T-helper 1 cell treated with Interleukin-12 subunit alpha and Interleukin-12 subunit beta and Interleukin-4 antibody, amounts not matched to agents 30 ng/mL and 1 ng/mL, for 36 hours (primary cell): ENCODE data around the gene CMPK1. TPM values are rescaled to one million over a fixed set of nuclear protein-coding genes. Genes with fewer than 3 reads are reported as not detected.
"Not testable (repeated sequence)": the region's sequence is repeated elsewhere in the genome, so short reads cannot be mapped to it uniquely, and the experiment has no call there.

Experiments
- intact Hi-C: fragments of 100-400 bp; cut with micrococcal nuclease; formaldehyde crosslinking; loops from one replicate; pipeline ENCODE4 v1.15.1; 2024
- total RNA-seq: library from RNA; stranded (reverse); gene quantifications from 2 replicates; pipeline ENCODE4 v1.2.3, GENCODE V29; 2022

The CMPK1 gene, protein sequence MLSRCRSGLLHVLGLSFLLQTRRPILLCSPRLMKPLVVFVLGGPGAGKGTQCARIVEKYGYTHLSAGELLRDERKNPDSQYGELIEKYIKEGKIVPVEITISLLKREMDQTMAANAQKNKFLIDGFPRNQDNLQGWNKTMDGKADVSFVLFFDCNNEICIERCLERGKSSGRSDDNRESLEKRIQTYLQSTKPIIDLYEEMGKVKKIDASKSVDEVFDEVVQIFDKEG
- 98.2 and 101 TPM in 2 replicates for total RNA-seq

DNA sequence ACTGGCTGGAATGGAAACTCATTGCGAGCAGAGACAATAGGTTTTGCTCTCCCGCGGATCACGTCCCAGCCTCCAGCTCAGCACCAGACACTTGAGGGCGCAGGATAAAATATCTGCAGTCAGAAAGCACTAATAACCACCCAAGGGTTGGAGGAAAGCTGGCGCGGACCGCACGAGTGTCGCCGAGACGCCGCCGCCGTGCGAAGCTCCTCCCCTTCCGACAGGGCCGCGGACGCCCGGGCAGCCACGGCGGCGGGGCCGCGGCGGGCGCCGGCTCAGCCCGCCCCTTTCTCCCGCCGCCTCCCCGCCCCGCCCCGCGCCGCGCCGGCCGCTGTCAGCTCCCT is at the start of gene CMPK1:
Gene CMPK1, plus strand, starts transcription at position 213 of the 344 bp plus-strand sequence. CDS start 156 bp downstream, outside the sequence.
- intact Hi-C loops: loop anchor here (1.0 to 5.0 kb wide), 2 partner anchors 141 to 614 kb away; partner anchors contain the start of genes EFCAB14 and PDZK1IP1

DNA sequence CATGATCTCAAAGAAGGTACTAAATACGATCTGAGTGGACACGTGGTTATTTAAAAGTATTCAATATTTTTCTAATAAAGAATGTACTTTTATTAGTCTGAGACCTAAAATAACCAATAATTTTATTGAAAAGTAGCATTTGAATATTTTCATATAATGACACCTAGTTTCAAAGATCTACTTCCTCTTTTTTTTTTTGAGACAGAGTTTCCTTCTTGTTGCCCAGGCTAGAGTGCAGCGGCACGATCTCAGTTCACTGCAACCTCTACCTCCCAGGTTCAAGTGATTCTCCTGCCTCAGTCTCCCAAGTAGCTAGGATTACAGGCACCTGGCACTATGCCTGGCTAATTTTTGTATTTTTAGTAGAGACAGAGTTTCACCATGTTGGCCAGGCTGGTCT is 45.5 kb upstream of the CMPK1 start:
- intact Hi-C loops: loop anchor here (2.0 kb wide), 1 partner anchor 1601 kb away; the partner anchor contains the start of gene GPBP1L1

- intact Hi-C loops: not testable (repeated sequence)
These were observed 38.7 kb upstream of the CMPK1 start for GRCh38 chr1:47294863-47295262.

GRCh38 chr1:47295579-47295978 is 38.0 kb upstream of the CMPK1 start:
- intact Hi-C loops: no loop called here

GRCh38 chr1:47298025-47298699 is 35.4 kb upstream of the CMPK1 start:
- intact Hi-C loops: no loop called here

DNA sequence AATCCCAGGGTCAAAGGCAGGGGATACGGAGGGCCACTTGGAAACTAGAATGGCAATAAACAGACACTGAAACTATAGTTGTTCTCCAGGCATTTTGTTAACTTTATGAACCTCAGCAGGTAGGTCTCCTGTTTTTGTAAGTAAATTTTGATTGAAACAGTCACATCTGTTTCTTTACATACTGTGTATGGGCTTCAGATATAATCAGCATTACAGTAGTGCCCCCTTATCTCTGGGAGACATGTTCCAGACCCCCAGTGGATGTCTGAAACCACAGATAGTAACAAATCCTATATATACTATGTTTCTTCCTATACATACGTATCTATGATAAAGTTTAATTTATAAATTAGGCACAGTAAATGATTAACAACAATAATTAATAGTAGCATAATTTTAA is 31.1 kb upstream of the CMPK1 start:
- intact Hi-C loops: no loop called here

GRCh38 chr1:47309427-47309826 is 24.2 kb upstream of the CMPK1 start:
- intact Hi-C loops: no loop called here

- intact Hi-C loops: loop anchor here (1.0 to 5.0 kb wide), 9 partner anchors 20 to 1822 kb away; partner anchors contain the start of genes EFCAB14, GPBP1L1, NSUN4 and TESK2
These were observed 19.5 kb upstream of the CMPK1 start, which contains the start of gene STIL for GRCh38 chr1:47313915-47314664. Gene STIL (minus strand): TSS chr1:47314147. CDS start chr1:47310319, 3,828 bp downstream.

GRCh38 chr1:47317841-47318240 is 15.7 kb upstream of the CMPK1 start:
- intact Hi-C loops: no loop called here

GRCh38 chr1:47319968-47320367 is 13.6 kb upstream of the CMPK1 start:
- intact Hi-C loops: not testable (repeated sequence)

DNA sequence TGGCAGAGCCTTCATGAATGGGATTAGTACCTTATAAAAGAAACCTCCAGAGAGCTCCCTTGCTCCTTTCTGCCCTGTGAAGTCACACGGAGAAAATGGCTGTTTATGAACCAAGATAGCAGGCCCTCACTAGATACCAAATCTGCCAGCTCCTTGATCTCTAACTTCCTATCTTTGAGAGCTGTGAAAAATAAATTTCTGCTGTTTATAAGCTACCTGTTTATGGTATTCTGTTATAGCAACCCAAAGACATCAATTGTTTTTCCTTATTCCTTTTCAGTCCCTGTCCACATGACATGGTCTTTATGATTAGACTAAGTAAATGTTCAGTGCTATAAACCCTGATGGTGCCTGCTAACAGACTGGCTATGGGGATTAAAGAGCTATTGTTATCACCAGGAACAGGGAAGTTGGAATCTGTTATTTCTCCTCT is 10.0 kb upstream of the CMPK1 start:
- intact Hi-C loops: no loop called here

DNA sequence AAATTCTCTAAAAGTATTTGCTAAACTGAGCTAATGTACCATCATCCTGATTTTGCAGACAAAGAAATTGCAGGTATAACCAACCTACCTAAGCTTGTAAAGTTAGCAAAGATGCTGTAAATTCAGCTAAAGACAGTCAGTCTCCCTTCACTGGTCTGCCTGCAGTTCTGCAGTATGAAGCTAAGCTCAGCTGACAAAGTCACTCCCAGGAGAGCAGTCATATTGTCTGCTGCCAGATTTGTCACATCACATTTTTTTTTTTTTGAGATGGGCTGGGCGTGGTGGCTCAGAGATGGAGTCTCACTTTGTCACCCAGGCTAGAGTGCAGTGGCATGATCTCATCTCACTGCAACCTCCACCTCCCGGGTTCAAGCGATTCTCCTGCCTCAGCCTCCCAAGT is 8.9 kb upstream of the CMPK1 start:
- intact Hi-C loops: no loop called here

DNA sequence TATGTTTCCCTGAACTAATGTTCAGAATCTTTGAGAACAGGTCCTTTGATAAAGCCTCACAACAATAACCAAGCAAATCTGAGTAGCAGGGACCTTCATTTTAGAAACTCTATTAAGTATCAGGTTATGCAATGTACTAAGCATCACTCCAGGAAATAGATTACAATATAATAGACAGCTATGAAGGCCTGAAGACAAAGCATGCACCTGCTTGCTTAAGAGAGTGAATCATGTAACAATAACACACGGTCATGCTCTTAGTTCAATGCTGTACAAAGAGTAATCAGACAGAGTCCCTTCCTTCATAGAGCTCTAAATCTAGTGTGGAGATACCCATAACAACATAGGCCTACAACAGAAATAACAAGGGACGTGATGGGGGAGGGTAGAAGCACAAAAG is 8.1 kb upstream of the CMPK1 start:
- intact Hi-C loops: no loop called here

DNA sequence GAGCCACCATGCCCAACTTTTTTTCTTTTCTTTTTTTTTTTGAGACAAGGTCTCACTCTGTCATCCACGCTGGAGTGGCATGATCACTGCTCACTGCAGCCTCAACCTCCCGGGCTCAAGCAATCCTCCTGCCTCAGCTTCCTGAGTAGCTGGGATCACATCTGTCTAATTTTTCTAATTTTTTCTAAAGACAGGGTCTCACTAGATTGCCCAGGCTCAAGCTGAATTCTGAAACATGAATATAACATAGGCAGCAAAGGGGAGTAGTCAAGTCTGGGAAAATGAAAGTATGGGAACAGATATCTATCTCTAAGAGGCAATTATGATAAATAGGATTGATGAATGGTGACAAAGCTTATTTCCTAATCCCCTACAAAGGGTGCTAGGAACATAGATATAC is 7.3 kb upstream of the CMPK1 start:
- intact Hi-C loops: no loop called here

GRCh38 chr1:47328992-47329391 is 4.6 kb upstream of the CMPK1 start:
- intact Hi-C loops: no loop called here

DNA sequence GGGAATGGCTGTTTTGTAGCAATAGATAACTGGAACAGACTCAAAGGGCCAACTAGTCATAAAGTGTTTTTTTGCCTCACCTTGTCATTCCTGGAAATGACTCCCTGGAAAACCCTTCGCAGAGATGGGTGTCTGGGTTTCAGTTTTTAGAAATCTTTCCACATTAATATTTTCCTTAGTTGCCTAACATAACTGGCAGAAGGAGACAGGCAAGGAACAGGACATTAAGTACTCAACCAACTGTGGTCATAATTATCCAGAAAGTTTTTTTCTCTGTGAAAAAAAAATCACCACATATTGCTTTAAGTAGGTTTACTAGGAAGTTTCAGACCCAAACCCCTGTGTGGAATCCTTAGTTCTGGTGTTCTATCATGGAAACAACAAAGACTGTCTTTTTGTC is 3.4 kb upstream of the CMPK1 start:
- intact Hi-C loops: loop anchor here (5.0 kb wide), 1 partner anchor 138 kb away; the partner anchor contains the start of gene PDZK1IP1

DNA sequence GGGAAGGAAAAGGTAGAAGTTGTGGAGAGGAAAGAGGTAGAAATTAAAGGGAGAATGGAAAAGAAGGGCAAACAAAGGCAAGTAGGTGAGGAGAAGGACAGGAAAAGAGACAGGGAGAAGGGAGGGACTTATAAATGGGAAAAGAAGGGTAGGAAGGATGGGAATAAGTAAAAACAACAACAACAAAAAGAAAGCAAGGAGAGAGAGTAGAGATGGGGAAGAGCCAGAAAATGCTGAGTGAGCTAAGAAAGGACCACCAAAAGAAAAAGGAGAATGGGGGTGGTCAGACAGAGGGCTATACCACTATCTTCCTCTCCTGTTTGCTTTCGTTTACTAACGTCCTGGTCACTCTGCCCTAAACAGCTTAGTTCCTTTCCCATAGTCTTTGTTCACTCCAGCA is 1.7 kb upstream of the CMPK1 start:
- intact Hi-C loops: loop anchor here (5.0 kb wide), 1 partner anchor 140 kb away; the partner anchor contains the start of gene PDZK1IP1

DNA sequence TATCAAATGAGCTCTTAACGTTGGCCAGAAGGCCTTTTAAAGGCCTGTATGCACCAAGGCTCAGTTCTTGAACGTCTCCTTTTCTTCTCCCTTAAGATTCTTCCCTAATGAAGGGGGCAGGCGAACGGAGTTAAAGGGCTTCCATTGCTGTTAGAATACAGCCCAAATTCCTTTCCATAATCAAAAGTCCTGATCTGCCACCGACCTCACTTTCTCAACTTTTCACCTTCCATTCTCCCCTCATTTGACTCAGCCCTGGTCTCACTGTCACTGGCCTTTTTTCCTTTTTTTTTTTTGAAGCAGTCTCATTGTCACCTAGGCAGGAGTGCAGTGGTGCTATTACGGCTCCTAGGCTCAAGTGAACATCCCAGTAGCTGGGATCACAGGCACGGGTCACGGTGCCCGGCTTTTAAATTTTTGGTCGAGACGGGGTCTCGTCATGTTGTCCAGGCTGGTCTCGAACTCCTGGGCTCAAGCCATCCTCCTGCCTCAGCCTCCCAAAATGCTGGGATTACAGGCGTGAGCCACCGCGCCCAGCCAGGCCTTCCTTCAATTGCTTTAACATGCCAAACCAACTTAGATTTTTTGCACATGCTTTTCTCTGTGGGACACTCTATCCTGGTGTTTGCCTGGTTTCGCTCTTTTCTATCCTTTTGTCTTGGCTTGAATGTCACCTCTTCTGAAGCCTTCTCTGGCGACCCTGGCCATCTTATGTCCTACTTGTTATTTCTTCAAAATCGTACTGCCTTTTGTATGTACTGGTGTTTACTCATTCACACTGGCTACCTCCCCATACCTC is 612 bp upstream of the CMPK1 start:
- intact Hi-C loops: loop anchor here (1.0 to 5.0 kb wide), 2 partner anchors 141 to 614 kb away; partner anchors contain the start of genes EFCAB14 and PDZK1IP1

DNA sequence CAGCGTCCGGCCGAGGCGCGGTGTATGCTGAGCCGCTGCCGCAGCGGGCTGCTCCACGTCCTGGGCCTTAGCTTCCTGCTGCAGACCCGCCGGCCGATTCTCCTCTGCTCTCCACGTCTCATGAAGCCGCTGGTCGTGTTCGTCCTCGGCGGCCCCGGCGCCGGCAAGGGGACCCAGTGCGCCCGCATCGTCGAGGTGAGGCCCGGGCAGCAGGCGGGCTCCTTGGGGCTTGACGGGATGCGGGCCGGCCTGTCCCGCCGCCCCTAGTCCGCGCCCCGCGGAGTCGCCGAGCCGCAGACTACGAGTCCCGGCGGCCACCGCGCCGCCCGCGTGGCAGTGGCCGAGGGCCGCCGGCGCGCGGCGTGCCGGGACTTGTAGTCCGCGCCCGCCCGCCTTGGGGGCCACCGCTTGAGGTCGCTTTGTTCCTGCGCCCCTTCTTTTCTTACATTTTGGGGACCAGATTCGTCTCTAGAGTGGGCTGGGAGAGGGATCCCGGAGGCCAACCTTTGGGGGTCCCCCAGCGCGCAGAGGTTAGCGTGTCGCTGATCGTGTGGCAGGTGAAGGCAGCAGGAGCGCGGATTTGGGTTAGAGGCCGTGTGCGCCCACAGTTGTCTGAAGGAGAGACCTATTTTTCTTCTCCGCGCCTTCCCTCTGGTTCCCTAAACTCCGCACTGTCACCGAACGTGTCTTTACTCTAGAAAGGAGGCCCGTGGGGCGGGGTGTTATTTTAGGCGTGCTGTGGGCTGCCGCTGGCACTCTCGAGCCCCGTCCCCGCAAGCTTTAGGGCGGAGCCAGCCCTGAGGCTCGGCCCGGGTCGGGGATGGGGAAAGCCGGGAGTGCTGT is 553 bp downstream of the CMPK1 start:
- intact Hi-C loops: loop anchor here (1.0 to 5.0 kb wide), 8 partner anchors 20 to 1087 kb away; partner anchors contain the start of genes EFCAB14, PDZK1IP1, RAD54L and STIL
